Thymus (tissue), 11 donors: ENCODE measurements around the gene TAS2R3. TPM values are rescaled to one million over a fixed set of nuclear protein-coding genes. Genes with fewer than 3 reads are reported as not detected.
"Not testable (repeated sequence)": the region's sequence is repeated elsewhere in the genome, so short reads cannot be mapped to it uniquely, and the experiment has no call there.

Source experiments
- DNase-seq, 9 donors: peaks; one replicate each; pipeline ENCODE4 v3.0.0-alpha.2; 2013; ENCODE audit warnings: low spot score in 9 of 9, low read depth in 6 of 9, missing footprints in 1 of 9
- H3K27ac ChIP-seq, 2 donors: one replicate each; pipeline ENCODE4 v1.5.1; 2013; ENCODE audit warnings: control low read depth in 1 of 2, low read depth in 1 of 2, low read length in 1 of 2, mild to moderate bottlenecking in 1 of 2, moderate library complexity in 1 of 2
- H3K27me3 ChIP-seq, 2 donors: one replicate each; pipeline ENCODE4 v1.5.1; 2013; ENCODE audit warnings: low read length in 1 of 2; ENCODE audit not compliant: control insufficient read depth in 2 of 2, insufficient read depth in 1 of 2
- H3K36me3 ChIP-seq, 2 donors: one replicate each; pipeline ENCODE4 v1.5.1; 2013; ENCODE audit warnings: low read length in 1 of 2, mild to moderate bottlenecking in 1 of 2, moderate library complexity in 1 of 2; ENCODE audit not compliant: control insufficient read depth in 2 of 2, insufficient read depth in 2 of 2
- H3K4me1 ChIP-seq, 2 donors: one replicate each; pipeline ENCODE4 v1.5.1; 2013; ENCODE audit warnings: low read length in 2 of 2; ENCODE audit not compliant: control insufficient read depth in 2 of 2, insufficient read depth in 2 of 2
- H3K4me3 ChIP-seq, 2 donors: one replicate each; pipeline ENCODE4 v1.5.1; 2013; ENCODE audit warnings: low read length in 2 of 2, control low read depth in 1 of 2, mild to moderate bottlenecking in 1 of 2
- H3K9me3 ChIP-seq, 2 donors: one replicate each; pipeline ENCODE4 v1.5.1; 2013; ENCODE audit warnings: low read length in 1 of 2, mild to moderate bottlenecking in 1 of 2; ENCODE audit not compliant: control insufficient read depth in 2 of 2, insufficient read depth in 1 of 2
- WGBS: extraction: QIAGEN DNeasy Blood & Tissue Kit; methylation state at CpG from one replicate; pipeline ENCODE4 v1.1.7; 2013; 5-methylcytosine and 5-hydroxymethylcytosine counted together
- polyA plus RNA-seq: library from polyadenylated mRNA; stranded (reverse); fragments of 200-250 nt; gene quantifications from one replicate; pipeline ENCODE4 v1.2.3, GENCODE V29; 2013
- total RNA-seq: library from RNA; stranded (reverse); fragments of 120-200 nt; gene quantifications from one replicate; pipeline ENCODE4 v1.2.4, GENCODE V29; 2013
- donor health status: healthy.

Gene TAS2R3
- total and polyA plus RNA-seq, 2 donors: 0.52 TPM; not detected in 1

DNA sequence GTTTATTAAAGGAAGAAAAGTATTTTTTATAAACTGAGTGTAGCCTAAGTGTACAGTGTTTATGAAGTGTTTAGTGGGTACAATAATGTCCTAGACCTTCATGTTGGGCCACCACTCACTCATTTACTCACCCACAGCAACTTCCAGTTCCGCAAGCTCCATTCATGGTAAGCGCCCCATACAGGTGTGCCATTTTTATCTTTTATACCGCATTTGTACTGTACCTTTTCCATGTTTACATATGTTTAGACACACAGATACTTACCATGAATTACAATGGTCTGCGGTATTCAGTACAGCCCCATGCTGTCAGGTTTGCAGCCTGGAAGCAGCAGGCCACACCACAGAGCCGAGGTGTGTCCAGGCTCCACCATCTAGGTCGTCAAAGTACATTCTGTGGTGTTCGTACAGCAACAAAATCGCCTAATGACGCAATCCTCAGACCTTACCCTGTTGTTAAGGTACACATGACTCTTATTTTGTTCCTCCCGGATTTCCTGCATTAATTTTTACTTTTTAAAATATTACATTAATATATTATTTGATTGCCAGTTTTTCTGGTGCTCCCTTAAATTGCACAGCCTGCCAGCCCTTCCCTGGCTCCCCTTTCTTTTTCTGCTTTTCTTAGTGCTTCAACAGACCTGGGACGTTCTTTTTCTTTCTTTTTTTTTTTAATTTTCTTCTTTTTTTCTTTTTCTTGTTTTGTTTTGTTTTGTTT is 26.6 kb upstream of the TAS2R3 start:
- Histone ChIP-seq H3K27ac (peak overlapping the region; percentile 83 to 90), H3K36me3 (peaks cover 9 to 18% of the 10 kb centered on the region in 2 donors), H3K27me3 (no peaks in the 10 kb centered on the region), H3K4me1 (peaks cover 7% of the 10 kb centered on the region in 2 donors), H3K4me3 (peak overlapping the region; percentile 86 to 96), H3K9me3 (no peaks in the 10 kb centered on the region)
- 71% methylated on average over 11 of the region's 11 CpGs for WGBS
- DNase-seq: peak in 2 of 9 donors; percentile 1 to 23

DNA sequence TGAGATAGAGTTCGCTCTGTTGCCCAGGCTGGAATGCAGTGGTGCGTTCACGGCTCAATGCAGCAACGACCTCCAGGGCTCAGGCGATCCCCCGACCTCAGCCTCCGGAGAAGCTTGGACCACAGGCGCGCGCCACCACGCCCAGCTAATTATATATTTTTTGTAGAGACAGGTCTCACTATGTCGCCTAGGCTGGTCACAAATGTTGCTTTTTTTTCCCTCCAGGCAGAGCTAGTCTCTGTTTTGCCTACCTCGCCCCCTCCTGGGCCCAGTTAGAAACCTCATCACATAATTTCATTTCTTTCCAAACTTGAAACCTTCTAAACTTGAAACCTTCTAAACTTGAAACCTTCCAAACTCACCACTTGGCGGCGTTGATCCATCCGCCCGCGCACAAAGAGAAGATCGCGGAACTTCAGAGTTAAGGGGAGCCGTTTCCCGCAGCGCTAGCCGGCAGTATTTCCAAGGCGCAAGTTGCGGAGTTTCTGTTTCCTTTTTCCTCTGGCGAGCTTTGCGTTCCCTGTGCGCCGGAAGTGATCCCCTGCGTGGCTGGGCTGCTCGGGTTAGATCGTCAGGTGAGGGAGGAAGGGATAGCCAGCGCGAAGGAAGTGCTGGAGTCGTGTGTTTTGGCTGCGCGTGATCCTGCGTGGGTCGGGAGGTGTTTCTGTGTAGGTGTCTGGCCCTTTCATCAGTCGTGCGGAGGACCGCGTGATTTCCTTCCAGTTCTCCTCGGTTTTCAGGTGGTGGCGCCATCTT is 25.9 kb upstream of the TAS2R3 start, which contains the start of gene SSBP1:
Gene SSBP1, plus strand, starts transcription at position 523 of the 756 bp plus-strand sequence. CDS start 809 bp downstream, outside the sequence.
- peak; percentile 86 to 98 (median 95) for DNase-seq
- Histone ChIP-seq H3K4me3 (peak within 1 kb of the TSS; percentile 86 to 96), H3K27me3 (no peaks in the 10 kb centered on the region), H3K9me3 (no peaks in the 10 kb centered on the region), H3K36me3 (peaks cover 12 to 24% of the 10 kb centered on the region in 2 donors), H3K4me1 (peaks cover 7% of the 10 kb centered on the region in 2 donors), H3K27ac (peak within 1 kb of the TSS; percentile 83 to 90)
- 3% methylated on average over 46 of the region's 46 CpGs for WGBS

- Histone ChIP-seq H3K4me1 (peaks cover 7% of the 10 kb centered on the region in 2 donors), H3K9me3 (no peaks in the 10 kb centered on the region), H3K4me3 (peak overlapping the region; percentile 86 to 96), H3K36me3 (peaks cover 17 to 30% of the 10 kb centered on the region in 2 donors), H3K27me3 (no peaks in the 10 kb centered on the region), H3K27ac (peak overlapping the region; percentile 83 to 90)
- WGBS: 2% methylated on average over 6 of the region's 6 CpGs
- no peak for DNase-seq
Observed at GRCh38 chr7:141738592-141739013, 25.3 kb upstream of the TAS2R3 start.

- Histone ChIP-seq H3K27ac (no peak overlapping the region), H3K27me3 (no peaks in the 10 kb centered on the region), H3K9me3 (no peaks in the 10 kb centered on the region), H3K36me3 (peaks cover 17 to 37% of the 10 kb centered on the region in 2 donors), H3K4me1 (peaks cover 7% of the 10 kb centered on the region in 2 donors), H3K4me3 (peak overlapping the region in 1 of 2 donors; percentile 96)
- 80% methylated on average over 3 of the region's 3 CpGs for WGBS
- DNase-seq: no peak
Observed at GRCh38 chr7:141739250-141739649, 24.6 kb upstream of the TAS2R3 start.

- no peak for DNase-seq
- Histone ChIP-seq H3K27ac (no peak overlapping the region), H3K9me3 (no peaks in the 10 kb centered on the region), H3K36me3 (peaks cover 21 to 55% of the 10 kb centered on the region in 2 donors), H3K27me3 (no peaks in the 10 kb centered on the region), H3K4me3 (no peak overlapping the region), H3K4me1 (peaks cover 4% of the 10 kb centered on the region in 2 donors)
- WGBS: 99% methylated on average over 1 of the region's 1 CpG
Observed at GRCh38 chr7:141742229-141742628, 21.7 kb upstream of the TAS2R3 start.

DNA sequence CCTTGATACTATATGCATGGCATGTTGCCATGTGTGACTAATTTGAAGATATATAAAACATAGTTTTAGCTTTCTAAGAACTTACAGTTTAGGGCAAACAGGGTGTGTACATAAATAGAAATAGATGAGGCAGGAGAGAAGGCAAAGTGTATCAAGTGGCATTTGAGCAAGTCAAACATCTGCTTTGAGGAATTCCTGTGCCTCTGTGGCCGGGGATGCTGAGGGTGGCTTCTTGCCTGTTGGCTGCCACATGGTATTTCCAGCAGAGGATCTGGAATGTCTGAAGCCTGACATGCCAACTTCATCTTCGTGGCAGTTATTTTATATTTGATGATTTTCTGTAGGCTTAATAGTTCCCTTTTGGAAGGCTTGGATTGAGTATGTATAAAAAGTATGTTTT is 19.8 kb upstream of the TAS2R3 start:
- WGBS: 97% methylated on average over 2 of the region's 2 CpGs
- H3K36me3 ChIP-seq: peaks cover 25 to 71% of the 10 kb centered on the region in 2 donors

DNA sequence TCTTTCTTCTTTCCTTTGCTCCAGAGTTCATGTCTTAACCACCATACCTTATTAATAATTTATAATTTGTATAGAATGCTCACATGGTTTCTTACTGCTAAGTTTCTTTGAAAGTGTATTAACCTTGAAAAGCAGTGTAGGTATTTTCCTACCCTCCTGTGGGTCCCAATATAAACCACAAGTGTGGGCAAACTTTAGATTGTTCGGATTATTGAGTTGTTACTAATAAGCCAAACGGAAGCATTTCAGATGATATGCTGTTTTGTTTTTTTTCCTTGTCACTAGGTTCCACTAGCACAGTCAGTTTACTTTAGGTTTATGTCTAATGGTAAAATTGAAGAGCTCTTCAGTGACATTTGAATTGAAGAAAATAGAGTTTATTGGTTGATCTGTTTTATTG is 15.5 kb upstream of the TAS2R3 start:
- peaks cover 35 to 83% of the 10 kb centered on the region in 2 donors for H3K36me3 ChIP-seq
- H3K4me3 ChIP-seq: no peak overlapping the region
- no peak for DNase-seq
- no peak overlapping the region for H3K27ac ChIP-seq
- 99% methylated on average over 2 of the region's 2 CpGs for WGBS
- H3K4me1 ChIP-seq: no peaks in the 10 kb centered on the region
- H3K9me3 ChIP-seq: peaks cover 9 to 12% of the 10 kb centered on the region in 2 donors
- no peaks in the 10 kb centered on the region for H3K27me3 ChIP-seq

More for the DNA sequence above, 19.8 kb upstream of the TAS2R3 start:
- Histone ChIP-seq H3K9me3 (no peaks in the 10 kb centered on the region), H3K27ac (no peak overlapping the region), H3K4me3 (no peak overlapping the region), H3K27me3 (no peaks in the 10 kb centered on the region), H3K4me1 (no peaks in the 10 kb centered on the region)
- no peak for DNase-seq

DNA sequence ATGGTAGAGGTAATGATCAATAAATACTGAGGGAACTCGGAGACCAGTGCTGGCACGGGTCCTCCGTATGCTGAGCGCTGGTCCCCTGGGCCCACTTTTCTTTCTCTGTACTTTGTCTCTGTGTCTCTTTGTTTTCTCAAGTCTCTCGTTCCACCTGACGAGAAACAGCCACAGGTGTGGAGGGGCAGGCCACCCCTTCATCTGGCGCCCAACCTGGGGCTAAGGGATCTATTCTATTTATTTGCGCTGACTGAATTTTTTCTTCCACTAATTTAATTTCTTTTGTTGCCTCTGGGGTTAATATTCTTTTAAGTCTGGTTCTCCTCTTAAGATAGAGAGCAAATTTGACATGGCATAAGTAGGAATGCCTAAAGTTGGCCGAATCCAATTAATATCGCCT is 12.0 kb upstream of the TAS2R3 start:
- H3K4me3 ChIP-seq, H3K27ac ChIP-seq, H3K27me3 ChIP-seq, H3K4me1 ChIP-seq, DNase-seq: not testable (repeated sequence)
- WGBS: 99% methylated on average over 10 of the region's 10 CpGs
- peaks cover 9 to 12% of the 10 kb centered on the region in 2 donors for H3K9me3 ChIP-seq
- H3K36me3 ChIP-seq: peaks cover 41 to 78% of the 10 kb centered on the region in 2 donors

DNA sequence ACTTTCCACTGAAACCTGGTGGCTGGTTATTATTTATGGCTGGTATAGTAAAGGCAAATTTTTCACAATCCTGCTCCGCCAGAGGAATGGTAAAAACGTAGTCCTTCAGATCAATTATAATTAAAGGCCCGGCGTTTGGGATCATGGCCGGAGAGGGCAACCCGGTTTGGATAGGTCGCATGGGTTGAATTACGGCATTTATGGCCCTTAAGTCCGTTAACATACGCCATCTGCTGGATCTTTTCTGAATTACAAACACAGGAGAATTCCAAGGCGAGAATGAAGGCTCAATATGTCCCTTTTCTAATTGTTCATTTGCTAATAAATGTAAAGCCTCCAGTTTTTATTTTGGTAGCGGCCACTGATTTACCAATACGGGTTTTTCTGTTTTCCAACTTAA is 11.3 kb upstream of the TAS2R3 start:
- no peak for DNase-seq
- Histone ChIP-seq H3K36me3 (peaks cover 40 to 79% of the 10 kb centered on the region in 2 donors), H3K4me1 (no peaks in the 10 kb centered on the region), H3K27me3 (no peaks in the 10 kb centered on the region), H3K9me3 (peaks cover 9 to 12% of the 10 kb centered on the region in 2 donors), H3K4me3 (no peak overlapping the region), H3K27ac (no peak overlapping the region)
- WGBS: 98% methylated on average over 13 of the region's 13 CpGs
